Dermis blood vessel endothelial cell (primary cell): ENCODE results near the gene SLC1A4. TPM values are rescaled to one million over a fixed set of nuclear protein-coding genes. Genes with fewer than 3 reads are reported as not detected.
"Not testable (repeated sequence)": the region's sequence is repeated elsewhere in the genome, so short reads cannot be mapped to it uniquely, and the experiment has no call there.

ENCODE experiments used
- DNase-seq: peaks from one replicate; pipeline ENCODE4 v3.0.0; 2010
- total RNA-seq: library from RNA; depleted of rRNA; stranded (reverse); fragments of >200 nt; gene quantifications from 2 replicates; pipeline ENCODE4 v1.2.3, GENCODE V29; 2014

The SLC1A4 gene
- total RNA-seq, 1 donor from 2014 or later = 12.3 TPM

DNA sequence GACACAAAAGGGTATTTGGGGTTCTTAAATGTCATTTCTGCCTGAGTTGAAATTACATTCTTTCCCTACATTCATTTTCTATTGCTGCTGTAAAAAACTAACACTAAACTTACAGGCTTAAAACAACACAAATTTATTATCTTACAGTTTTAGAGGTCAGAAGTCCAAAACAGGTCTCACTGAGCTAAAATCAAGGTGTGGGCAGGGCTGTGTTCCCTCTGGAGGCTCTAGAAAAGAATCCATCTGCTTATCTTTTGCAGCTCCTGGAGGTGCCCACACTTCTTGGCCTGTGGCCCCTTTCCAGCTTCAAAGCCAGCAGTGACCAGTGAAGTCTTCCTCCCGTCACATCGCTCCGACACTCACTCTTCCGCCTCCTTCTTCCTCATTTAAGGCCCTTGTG is 23.2 kb upstream of the SLC1A4 start:
- no peak for DNase-seq

DNA sequence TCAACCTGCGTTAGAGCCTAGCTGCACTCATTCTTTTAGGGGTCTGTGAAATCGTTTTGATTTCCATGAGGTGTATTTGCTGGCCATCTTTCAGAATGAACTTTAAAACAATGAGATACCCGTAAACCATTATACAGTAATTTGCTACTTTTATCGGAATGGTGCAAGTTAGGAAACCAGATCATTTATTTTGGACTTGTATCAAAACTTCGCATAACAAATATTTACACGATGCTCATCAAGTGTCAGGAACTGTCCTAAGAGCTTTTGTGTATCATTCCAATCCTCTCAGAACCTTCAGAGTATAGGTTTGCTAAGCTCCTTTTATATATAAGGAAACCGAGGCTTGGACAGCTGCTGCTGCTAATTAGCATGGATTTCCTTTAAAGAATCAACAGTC is 22.4 kb upstream of the SLC1A4 start:
- DNase-seq = no peak

DNA sequence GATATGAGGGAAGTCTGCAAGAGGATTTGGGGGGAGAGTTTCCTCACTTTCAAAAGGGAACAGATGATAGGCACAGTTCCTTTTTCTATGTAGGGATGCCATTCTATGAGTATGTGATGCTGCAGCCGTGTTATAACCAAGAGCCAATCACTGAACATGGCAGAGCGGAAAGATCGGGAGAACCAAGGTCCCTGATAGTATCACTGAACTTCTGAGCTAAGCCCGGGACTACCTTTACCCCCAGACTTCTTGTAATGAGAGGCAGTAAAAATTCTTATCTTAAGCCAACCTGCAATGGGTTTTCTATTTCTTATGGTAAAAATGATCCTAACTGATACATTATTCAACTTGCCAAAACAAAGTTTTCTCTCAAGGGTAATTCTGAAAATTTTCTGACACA is 21.6 kb upstream of the SLC1A4 start:
- no peak for DNase-seq

DNA sequence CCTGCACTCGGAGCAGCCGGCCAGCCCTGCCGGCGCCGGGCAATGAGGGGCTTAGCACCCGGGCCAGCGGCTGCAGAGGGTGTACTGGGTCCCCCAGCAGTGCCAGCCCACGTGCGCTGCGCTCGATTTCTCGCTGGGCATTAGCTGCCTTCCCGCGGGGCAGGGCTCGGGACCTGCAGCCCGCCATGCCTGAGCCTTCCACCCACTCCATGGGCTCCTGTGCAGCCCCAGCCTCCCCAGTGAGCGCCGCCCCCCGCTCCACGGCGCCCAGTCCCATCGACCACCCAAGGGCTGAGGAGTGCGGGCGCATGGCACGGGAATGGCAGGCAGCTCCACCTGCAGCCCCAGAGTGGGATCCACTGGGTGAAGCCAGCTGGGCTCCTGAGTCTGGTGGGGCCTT is 20.1 kb upstream of the SLC1A4 start:
- DNase-seq = not testable (repeated sequence)

DNA sequence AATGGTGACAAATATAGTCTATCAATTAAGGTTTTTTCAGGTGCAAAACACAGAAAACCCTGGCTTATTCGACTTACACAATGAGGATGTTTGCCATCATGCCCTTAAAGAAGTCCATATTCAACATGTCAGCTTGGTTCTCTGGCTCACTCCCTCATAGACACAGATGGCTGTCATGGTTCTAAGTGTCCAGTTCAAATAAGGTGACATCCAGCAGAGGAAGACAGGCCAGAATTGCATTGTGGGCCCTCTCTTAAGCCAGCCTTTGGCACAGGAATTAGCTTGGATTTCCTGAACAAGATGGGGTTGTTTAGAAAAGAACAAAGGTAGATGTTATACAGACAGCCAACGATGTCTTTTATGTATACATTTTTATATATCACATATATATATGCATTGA is 18.7 kb upstream of the SLC1A4 start:
- DNase-seq = no peak

DNA sequence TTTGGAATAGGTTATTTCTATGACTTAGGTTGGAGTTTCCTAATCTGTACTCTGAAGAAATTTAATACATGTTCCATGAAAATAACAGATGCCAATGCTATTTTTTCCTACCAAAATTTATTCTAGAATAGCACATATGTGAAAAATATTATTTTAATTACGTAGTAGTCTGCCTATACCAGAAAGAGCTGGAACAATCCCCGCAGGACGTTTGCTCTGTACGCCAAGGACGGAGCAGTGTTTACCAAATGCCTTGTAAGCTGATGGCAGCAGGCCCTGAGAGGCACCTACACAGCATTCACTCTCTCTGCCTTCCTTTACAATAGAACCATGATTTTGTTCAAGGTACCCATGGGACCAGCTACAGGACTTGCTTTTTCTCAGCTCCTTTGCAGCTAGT is 16.8 kb upstream of the SLC1A4 start:
- DNase-seq = no peak

DNA sequence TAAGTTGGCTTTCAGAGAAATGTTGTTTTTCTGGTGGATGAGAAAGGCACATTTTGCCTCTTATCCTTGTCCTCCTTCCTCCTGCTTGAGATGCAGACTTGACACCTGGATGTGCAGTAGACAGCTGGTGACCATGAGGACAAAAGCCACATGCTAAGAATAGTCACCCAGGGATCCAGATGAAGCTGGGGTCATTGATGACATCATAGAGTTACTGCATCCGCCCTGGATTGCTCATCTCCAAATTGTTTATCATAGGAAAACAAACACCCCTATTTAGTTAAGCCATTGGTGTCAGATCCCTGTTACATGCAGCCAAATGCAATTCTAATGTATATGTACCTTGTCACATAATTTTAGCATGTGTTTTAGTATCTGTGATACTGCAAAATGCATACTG is 16.3 kb upstream of the SLC1A4 start:
- DNase-seq = no peak

DNA sequence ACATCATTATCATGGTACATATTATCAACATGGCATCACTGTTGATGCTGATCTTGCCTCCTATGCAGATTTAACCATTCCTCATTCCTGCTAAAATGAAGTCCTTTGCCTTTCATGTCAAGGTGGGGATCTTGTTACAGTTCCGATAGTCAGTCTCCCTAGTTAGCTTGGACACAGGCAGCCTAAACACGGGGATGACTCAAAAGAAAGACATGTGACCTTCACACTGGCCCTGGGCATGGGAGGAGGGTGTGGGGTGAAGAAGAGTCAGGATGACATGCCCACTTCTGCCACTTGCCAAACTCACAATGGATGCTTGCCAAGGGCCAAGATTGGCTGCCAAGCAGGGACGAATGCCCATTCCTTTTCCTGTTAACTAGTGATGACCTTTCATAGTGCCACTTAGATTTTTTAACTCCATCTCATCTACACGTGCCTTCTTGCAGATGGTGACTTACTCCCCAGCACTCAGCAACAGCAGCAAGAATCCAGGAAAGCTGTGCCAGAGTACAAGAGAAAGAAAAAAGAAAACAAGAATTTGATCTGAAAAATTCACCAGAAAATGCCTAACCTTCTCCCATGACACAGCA is 13.9 kb upstream of the SLC1A4 start:
- peak; percentile 20 for DNase-seq

DNA sequence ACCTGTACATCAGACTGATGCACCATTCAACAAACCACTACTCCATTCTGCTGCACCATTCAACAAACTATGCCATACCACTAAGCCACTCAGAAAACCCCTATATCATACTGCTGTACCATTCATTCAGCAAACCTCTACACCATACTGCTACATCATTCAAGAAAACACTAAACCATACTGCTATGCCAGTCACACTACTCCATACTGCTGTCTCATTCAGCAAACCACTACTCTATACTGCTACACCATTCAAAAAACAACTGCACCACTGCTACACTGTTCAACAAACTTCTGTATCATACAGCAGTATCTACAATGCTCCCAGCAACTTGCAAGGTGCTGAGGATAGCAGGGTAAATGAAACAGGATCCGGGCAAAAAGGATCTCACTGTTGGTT is 12.9 kb upstream of the SLC1A4 start:
- no peak for DNase-seq

DNA sequence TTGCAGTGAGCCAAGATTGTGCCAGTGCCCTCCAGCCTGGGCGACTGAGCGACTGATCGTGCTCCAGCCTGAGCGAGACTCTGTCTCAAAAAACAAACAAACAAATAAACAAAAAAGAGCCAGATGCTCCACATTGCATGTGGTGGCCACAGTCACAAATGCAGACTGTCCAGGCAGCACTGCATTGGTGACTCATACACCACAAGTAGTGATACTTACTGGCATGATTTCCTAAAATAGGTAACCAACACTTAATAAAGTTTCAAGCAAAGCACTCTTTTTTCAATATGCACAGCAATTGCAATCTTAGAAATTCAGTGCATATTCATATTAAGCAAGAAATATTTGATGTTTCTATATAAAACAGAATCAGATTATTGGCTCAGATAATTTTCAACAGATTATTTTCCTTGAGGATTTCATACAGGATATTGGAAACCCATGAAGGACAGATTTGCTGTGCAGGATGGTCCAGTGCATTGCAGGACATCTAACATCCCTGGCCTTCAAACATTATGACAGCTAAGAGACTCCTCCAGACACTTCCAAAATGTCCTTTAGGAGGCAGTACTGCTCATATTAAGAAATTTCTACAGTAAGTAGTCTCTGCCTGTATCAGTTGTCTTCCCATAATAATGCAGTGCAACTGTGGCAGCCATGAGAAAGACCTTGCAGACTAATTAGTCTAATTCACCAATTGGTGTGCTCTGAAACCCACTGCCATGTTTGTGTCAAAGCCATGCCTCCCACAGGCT is 10.5 kb upstream of the SLC1A4 start:
- peak; percentile 50 for DNase-seq

DNA sequence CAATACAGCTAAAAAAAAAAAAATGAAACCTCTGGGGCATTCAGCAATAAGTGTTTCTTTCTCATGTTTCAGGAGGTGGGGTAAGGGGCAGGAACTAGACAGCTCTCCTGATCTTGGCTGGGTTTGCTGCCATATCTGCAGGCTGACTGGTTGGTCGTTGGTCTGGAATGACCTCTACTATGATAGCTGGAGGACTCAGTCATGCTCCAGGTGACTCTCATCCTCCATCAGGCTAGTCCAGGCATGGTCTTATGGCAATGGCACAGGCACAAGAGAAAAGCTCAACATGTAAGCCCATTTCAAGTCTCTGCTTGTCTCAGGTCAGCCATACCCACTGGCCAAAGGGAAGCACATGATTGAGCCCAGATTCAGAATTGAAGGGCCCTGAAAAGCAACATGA is 9.5 kb upstream of the SLC1A4 start:
- DNase-seq = no peak

DNA sequence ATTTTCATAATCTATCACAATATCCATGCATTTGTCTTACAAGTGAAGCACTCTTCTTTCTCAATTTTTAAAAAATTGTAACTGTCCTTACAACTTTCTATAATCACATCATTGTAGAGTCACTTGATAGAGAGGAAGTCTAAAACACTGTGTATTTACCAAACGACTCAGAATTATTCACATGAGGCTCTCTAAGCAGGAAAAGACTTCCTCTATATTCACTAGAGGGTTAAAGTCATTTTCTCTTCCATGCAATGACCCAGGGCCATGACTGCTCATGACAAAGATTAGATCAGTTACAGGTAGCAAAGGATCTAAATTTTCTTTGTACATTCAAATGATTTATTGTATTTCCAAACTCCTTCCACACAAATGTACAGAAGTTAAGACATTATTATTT is 9.0 kb upstream of the SLC1A4 start:
- DNase-seq = no peak

DNA sequence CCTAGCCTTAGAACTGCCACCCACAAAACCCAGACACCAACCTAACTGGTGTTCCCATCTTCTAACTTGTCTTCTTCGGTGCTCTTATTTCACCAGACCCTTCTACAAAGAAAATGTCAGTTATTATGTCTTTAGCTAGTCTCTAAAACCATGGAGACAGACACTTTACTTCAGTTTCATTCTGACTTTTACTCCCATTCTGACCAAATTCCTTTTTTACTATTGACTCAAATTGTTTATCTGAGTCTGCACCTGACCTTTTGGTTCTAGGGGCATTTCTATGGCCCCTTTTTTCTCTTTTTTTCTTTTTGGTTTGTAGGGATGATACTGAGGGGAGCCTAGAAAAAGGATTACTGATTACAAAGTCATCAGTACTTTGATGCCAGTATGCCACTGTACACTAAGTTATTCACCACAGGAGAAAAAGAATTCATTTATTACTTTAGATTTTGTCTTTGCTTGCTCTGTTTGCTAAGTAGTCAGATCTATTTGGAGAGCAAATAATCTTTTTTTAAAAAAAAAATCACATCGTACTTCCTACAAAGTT is 6.8 kb upstream of the SLC1A4 start:
- DNase-seq = no peak

DNA sequence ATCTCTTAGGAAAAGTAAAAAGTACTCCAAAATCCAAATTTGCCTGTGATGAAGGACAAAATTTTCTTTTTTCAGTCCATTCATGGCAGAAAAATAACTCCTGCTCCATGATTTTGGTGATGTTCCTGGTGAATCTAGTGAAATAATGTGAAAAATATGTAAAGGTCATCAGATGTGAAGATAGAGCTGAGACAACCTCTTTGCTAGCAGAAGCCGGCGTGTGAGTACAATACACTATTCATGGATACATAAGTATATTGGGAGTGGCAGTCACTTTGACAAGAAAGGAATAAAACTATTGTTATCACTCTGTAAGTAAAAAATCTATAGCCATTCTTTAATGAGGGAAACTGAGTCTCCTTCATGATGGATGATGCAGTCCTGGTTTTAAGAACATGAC is 6.3 kb upstream of the SLC1A4 start:
- DNase-seq = no peak

DNA sequence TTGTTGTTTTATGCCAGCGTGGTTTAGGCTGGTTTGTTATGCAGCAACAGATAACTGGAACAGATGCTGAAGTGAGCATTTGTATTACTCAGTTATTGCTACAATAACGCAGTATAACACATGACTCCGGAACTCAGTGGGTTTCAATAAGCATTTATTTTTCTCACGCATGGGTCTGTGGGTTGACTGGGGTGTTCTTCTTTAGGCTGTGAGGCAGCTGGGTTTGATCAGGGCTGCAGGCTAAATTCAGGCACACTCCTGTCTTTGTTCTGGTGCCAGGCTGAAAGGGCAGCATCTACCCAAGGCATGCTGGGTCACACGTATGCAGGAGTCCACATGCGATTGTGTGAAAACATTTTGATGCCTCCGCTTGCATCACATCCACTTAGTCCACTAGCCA is 3.8 kb upstream of the SLC1A4 start:
- DNase-seq = no peak

DNA sequence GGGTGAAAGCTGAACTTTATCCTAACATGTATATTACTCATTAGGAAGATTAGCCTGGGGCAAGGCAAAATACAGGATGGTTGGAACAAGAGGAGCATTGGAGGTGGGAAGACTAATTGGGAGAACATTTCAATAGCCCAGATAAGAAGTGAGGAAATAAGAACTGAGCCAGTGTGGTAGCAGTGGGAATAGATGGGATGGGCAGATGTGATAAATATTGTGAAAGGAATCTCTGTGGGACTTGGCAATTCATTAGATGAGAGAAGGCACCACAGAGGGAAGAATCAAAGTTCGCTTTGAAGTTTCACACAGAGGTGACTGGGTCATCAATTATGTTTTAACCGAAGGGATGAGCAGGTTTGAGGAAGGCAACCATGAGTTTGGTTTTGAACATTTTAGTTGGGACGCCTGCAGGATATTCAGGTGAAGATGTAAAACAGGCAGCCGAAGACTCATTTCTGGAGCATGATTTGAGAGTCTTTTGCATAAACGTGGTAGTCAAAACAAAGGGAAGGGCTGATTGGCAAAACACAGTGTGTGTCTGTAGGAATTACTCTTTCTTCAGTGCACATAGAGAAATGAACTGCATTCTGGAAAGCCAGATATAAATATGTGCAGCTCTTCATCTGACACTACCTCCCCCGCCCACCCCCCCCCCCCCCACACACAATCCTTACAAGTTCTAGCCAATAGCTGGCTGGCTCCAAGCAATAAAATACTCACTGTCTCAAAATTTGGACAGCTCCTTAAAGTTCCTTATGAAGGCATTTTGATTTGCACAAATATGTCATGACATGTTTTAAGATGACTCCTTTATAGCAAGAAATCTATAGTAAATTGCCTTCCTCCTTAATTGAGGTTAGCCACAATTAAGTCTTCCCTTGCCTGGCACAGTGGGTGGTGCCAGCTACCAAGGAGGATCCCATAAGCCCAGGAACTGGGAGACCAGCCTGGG is 1.9 kb upstream of the SLC1A4 start:
- peak; percentile 33 for DNase-seq

DNA sequence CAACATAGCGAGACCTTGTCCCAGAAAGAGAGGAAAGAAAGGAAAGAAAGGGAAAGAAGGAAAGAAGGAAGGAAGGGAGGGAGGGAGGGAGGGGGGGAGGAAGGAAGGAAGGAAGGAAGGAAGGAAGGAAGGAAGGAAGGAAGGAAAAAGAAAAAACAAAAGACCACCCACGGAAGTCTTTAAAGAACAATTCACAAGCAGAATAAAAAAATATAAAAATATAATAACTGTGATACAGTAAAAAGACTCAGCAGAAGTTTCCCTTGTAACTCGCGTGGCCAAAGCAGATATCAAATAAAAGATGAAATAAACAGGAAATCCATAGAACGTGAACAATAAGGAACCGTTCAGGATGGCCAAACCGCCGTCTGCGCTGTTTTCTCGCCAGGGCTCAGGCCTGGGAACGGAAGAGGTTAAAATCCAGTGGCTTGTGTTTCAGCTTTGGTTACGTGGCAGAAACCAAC is 1.2 kb upstream of the SLC1A4 start:
- DNase-seq = peak; percentile 91

DNA sequence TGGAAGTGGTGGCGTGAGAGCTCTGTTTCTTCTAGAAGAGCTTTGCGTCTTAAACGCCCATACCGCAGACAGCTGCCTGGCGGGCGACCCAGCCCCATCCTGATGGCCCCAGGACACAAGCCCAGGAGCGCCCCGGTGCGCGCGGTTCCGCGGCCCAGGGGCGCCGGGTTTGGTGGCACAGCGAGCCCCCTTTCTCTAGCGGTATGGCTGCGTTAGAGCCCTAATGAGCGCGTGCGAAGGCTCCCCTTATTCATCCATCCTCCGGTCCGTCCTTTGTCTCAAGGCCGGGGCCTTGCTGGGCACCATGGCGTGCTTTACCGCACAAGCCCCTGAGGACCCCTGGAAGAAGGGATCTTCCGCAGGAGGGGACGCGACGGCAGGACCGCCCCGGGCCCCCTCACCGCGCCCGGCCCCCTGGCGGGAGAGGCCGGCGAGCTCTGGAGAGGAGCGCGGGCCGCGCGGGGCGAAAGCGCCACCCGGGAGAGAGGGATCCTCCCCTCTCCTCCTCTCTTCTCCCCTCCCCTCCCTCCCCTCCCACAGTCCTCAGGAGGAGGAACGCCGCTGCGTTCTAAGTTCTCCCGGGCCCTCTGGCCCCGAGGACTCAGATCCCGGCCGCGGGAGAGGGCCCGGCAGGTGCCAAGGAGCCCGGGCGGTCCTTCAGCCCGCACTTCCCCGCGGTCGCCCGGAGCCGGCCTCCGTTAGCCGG is 626 bp upstream of the SLC1A4 start:
- peak; percentile 80 for DNase-seq

DNA sequence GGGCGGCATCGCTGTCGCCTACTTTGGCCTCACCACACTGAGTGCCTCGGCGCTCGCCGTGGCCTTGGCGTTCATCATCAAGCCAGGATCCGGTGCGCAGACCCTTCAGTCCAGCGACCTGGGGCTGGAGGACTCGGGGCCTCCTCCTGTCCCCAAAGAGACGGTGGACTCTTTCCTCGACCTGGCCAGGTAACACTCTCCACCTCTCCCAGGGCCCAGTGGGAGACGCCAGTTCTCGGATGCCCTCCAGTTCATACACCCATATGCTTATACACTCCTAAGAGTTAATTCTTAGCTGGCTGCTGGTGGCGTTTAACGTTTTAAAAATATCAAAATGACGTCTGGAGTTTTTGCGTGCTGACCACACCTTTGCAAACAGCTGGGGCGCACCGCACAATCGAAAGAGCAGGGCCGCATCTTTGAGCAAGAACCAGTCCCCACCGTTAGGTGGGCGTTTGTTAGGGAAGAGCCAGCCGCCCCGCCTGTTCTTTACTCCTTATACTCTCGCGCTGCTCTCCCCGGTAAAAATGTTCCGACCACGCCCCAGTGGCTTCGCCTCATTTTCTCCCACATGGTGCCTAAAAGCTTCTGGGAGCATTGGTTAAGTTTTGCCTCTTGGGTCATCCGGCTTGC is 899 bp downstream of the SLC1A4 start:
- no peak for DNase-seq

DNA sequence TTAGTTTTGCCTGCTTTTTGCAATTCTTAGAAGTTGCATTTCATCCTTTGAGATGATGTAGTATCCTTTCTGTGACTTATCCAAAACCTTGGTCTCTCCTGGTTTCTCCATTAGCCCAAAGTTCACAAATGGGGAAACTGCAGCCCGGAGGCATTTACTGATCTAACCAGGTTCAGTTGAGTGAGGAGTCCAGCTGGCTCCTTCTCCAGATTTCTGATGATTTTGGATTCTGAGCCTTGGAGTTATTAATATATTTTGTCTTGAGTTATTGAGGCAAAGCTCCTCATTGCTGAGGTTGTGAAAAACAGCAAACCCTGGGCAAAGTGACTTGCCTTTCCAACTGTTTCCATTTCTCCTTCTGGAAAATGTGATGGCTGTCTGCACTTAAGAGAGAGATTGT is 1.7 kb downstream of the SLC1A4 start:
- DNase-seq = no peak

DNA sequence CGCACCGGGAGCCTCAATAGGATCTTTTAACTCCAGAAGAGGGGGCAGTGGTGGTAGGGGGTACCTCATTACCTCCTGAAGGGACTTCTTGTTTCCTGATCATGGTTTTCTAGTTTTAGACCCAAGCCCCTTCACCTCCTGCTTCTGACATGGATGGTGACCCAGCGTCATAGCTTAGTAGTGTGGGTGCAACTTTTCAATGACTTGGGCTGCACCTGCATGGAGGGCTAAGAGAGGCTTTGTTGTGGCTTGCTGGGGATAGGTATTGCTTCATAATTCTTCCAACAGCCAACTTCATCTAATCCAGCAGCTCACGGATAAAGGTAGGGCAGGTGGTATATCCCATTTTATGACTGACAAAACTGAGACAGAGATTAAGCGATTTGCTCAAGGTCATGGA is 3.0 kb downstream of the SLC1A4 start:
- no peak for DNase-seq

DNA sequence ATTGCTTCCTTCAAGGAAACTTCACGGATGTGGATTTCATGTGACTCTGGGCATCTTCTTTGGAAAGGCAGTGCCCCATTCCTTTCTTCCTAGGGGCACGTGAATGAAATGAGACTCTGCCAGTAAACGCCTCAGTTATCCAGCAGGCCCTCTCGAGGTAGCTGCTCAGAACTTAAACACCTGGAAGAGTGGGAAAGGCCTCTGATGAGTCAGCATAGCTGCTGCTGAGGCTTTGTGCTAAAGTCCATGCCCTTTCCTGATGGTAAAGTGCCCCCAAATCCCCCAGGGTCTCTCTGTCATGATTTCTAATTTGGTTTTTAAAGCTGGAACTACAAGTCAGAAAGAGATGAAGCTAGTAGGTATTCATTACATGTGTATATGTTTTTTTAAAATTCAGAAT is 3.8 kb downstream of the SLC1A4 start:
- no peak for DNase-seq
